ENCODE measurements around the gene OPTC.
"Not testable (repeated sequence)": the region's sequence is repeated elsewhere in the genome, so short reads cannot be mapped to it uniquely, and the experiment has no call there.

Gene OPTC

DNA sequence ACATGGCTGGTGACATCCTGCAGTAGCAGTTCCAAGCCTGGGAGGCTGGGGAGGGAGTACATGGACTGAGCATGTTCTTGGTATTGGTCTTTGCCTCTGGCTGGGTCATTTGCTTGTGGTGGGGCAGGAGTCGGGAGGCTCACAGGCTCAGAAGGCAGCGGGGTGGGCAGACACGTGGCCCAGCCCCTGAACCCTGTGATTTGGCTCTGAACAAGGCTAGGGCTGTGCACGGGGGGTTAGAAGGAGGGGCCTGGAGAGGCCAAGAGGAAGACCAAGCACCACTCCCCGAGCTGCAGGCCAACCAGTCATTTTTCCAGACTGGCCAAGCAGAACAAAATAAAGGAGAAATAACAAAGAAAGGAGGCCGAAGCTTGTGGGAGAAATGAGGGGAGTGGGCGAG is 28.0 kb upstream of the OPTC start:
- peak overlapping the region; percentile 84 for H3K27ac ChIP-seq (ENCODE audit: low read length)
- no peaks in the 10 kb centered on the region for H3K27me3 ChIP-seq (ENCODE audit: low read depth, low read length)
- H3K4me3 ChIP-seq (ENCODE audit: low read depth in 1 of 2, low read length in 2 of 2), result no peak overlapping the region
- H3K9me3 ChIP-seq (ENCODE audit: control insufficient read depth in 1 of 2, low read length in 2 of 2), result no peaks in the 10 kb centered on the region
- peaks cover 8 to 43% of the 10 kb centered on the region in 2 donors for H3K4me1 ChIP-seq (ENCODE audit: control insufficient read depth in 1 of 2, insufficient read depth in 2 of 2, low read length in 2 of 2)
- H3K36me3 ChIP-seq (ENCODE audit: control insufficient read depth in 1 of 2, insufficient read depth in 2 of 2, low read length in 2 of 2), result no peaks in the 10 kb centered on the region

DNA sequence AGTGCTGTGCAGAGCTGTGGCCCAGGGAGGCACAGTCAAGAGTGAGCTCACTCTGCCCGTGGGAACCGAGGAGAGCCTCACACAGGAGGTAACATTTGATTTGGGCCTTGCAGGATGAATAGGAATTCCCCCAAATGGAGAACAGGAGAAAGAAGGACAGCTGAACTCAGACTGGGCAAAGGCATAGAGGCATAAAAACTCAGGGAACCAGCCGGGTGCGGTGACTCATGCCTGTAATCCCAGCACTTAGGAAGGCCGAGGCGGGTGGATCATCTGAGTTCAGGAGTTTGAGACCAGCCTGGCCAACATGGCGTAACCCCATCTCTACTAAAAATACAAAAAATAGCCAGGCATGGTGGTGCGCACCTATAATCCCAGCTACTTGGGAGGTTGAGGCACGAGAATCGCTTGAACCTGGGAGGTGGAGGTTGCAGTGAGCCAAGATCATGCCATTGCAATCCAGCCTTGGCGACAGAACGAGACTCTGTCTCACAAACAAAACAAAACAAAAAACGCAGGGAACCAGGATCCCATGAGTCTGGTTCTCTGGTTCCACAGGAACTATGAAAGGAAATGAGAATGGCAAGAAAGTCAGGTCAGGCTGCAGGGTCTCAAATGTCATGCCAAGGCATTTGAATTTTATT is 26.9 kb upstream of the OPTC start:
- H3K36me3 ChIP-seq (ENCODE audit: control insufficient read depth in 1 of 2, insufficient read depth in 2 of 2, low read length in 2 of 2); H3K9me3 ChIP-seq (ENCODE audit: control insufficient read depth in 1 of 2, low read length in 2 of 2); H3K4me3 ChIP-seq (ENCODE audit: low read depth in 1 of 2, low read length in 2 of 2); H3K27me3 ChIP-seq (ENCODE audit: low read depth, low read length): not testable (repeated sequence)
- Histone ChIP-seq H3K4me1 (ENCODE audit: control insufficient read depth in 1 of 2, insufficient read depth in 2 of 2, low read length in 2 of 2) (peaks cover 8 to 43% of the 10 kb centered on the region in 2 donors), H3K27ac (ENCODE audit: low read length) (peak overlapping the region; percentile 84)

DNA sequence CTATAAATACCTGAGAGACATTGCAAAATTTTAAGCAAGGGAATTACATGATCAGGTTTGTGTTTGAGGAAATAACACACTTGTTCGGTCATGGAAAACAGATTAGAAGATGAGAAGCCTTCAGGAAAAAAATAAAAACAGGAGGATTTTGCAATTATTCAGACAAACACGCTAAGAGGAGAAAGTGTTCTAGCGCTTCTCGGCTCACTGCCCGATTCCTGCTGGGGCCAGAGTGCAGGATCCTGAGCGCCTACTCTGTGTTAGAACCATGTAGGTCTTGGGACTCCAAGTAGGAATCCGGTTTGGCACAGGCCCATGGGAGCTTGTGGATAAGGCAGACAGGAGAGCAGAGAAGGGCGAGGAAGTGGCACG is 26.4 kb upstream of the OPTC start:
- no peak overlapping the region for H3K4me3 ChIP-seq (ENCODE audit: low read depth in 1 of 2, low read length in 2 of 2)
- H3K4me1 ChIP-seq (ENCODE audit: control insufficient read depth in 1 of 2, insufficient read depth in 2 of 2, low read length in 2 of 2), result peaks cover 8 to 43% of the 10 kb centered on the region in 2 donors
- no peaks in the 10 kb centered on the region for H3K36me3 ChIP-seq (ENCODE audit: control insufficient read depth in 1 of 2, insufficient read depth in 2 of 2, low read length in 2 of 2)
- no peak overlapping the region for H3K27ac ChIP-seq (ENCODE audit: low read length)
- H3K27me3 ChIP-seq (ENCODE audit: low read depth, low read length), result no peaks in the 10 kb centered on the region
- H3K9me3 ChIP-seq (ENCODE audit: control insufficient read depth in 1 of 2, low read length in 2 of 2), result no peaks in the 10 kb centered on the region

DNA sequence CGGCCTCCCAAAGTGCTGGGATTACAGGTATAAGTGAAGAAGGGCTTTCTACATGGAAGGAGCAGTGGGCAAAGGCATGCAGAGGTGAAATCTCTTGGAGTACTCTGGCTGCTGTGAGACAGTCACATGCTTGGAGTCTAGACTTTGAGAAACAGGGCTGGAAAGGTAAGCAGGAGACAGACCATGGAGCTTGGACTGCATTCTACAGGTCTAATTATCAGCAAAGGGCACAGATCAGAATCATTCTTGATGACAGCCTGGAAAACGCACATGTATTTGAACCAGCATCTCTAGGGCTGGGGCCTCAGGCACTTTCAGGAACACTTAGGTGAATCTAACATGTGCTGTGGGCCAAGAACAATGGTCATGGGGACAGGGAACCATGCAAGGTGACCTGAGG is 25.6 kb upstream of the OPTC start:
- Histone ChIP-seq H3K4me3 (ENCODE audit: low read depth in 1 of 2, low read length in 2 of 2) (no peak overlapping the region), H3K4me1 (ENCODE audit: control insufficient read depth in 1 of 2, insufficient read depth in 2 of 2, low read length in 2 of 2) (peaks cover 8 to 43% of the 10 kb centered on the region in 2 donors), H3K9me3 (ENCODE audit: control insufficient read depth in 1 of 2, low read length in 2 of 2) (no peaks in the 10 kb centered on the region), H3K27ac (ENCODE audit: low read length) (no peak overlapping the region), H3K36me3 (ENCODE audit: control insufficient read depth in 1 of 2, insufficient read depth in 2 of 2, low read length in 2 of 2) (no peaks in the 10 kb centered on the region), H3K27me3 (ENCODE audit: low read depth, low read length) (no peaks in the 10 kb centered on the region)

DNA sequence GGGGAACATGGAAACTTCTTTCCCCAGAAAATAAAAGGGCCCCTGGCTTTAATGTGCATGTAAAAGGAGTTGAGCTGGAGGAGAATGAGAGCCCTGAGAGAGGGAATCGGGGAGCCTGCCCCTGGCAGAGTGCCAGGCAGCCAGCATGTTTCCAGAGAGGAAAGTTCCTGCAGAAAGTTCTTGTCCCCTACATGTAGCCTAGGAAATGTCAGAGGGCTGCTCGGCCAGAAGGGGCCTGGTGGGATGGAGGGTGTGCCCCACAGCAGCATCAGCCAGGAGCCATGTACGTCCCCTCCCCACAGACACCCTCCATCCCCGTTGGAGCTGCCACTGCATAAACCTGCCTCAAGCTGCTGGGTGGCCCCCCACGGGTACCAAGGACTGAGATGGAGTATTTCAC is 23.7 kb upstream of the OPTC start:
- Histone ChIP-seq H3K27ac (ENCODE audit: low read length) (no peak overlapping the region), H3K36me3 (ENCODE audit: control insufficient read depth in 1 of 2, insufficient read depth in 2 of 2, low read length in 2 of 2) (no peaks in the 10 kb centered on the region), H3K4me3 (ENCODE audit: low read depth in 1 of 2, low read length in 2 of 2) (no peak overlapping the region), H3K4me1 (ENCODE audit: control insufficient read depth in 1 of 2, insufficient read depth in 2 of 2, low read length in 2 of 2) (peaks cover 8 to 30% of the 10 kb centered on the region in 2 donors), H3K27me3 (ENCODE audit: low read depth, low read length) (no peaks in the 10 kb centered on the region), H3K9me3 (ENCODE audit: control insufficient read depth in 1 of 2, low read length in 2 of 2) (no peaks in the 10 kb centered on the region)

DNA sequence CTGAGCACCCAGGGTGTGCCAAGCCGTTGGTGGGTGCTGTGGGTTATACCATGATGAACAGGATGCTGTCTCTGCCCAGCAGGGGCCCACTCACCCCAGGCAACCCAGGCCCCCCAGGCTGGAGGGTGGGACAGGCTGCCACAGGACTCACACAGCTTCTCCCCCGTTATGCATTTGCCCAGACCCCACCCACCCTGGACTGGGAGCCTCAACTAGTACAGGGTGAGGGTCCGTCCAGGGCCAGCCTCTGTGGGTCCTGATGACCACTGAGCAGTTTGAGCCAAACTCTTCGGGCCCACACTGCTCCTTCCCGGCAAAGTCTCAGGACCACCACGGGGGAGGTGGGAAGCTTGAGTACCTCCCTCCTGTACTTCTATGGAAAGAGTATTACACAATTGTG is 22.1 kb upstream of the OPTC start:
- Histone ChIP-seq H3K36me3 (ENCODE audit: control insufficient read depth in 1 of 2, insufficient read depth in 2 of 2, low read length in 2 of 2) (no peaks in the 10 kb centered on the region), H3K4me3 (ENCODE audit: low read depth in 1 of 2, low read length in 2 of 2) (no peak overlapping the region), H3K27me3 (ENCODE audit: low read depth, low read length) (no peaks in the 10 kb centered on the region), H3K9me3 (ENCODE audit: control insufficient read depth in 1 of 2, low read length in 2 of 2) (no peaks in the 10 kb centered on the region), H3K27ac (ENCODE audit: low read length) (no peak overlapping the region), H3K4me1 (ENCODE audit: control insufficient read depth in 1 of 2, insufficient read depth in 2 of 2, low read length in 2 of 2) (peaks cover 0 to 15% of the 10 kb centered on the region in 2 donors)

DNA sequence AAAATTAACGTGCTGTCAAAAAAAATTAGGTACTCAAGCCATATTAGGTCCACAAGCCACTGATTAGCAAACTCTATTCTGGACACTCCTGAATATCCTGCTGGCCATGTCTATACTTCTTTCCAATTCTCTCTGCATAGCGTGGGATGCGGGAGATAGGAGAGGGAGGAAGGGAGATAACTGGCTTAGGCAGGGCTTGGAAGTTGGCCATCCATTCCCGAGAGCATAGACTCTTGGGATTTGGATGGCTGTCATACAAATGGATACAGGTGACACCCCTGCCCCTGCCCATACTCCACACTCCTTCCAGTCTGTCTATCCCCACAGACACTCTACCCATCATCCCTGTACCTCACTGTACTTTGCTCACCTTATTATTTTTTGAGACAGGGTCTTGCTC is 20.7 kb upstream of the OPTC start:
- H3K4me1 ChIP-seq (ENCODE audit: control insufficient read depth in 1 of 2, insufficient read depth in 2 of 2, low read length in 2 of 2), result peaks cover 0 to 24% of the 10 kb centered on the region in 2 donors
- no peaks in the 10 kb centered on the region for H3K27me3 ChIP-seq (ENCODE audit: low read depth, low read length)
- H3K27ac ChIP-seq (ENCODE audit: low read length), result no peak overlapping the region
- no peak overlapping the region for H3K4me3 ChIP-seq (ENCODE audit: low read depth in 1 of 2, low read length in 2 of 2)
- no peaks in the 10 kb centered on the region for H3K9me3 ChIP-seq (ENCODE audit: control insufficient read depth in 1 of 2, low read length in 2 of 2)
- H3K36me3 ChIP-seq (ENCODE audit: control insufficient read depth in 1 of 2, insufficient read depth in 2 of 2, low read length in 2 of 2), result no peaks in the 10 kb centered on the region

DNA sequence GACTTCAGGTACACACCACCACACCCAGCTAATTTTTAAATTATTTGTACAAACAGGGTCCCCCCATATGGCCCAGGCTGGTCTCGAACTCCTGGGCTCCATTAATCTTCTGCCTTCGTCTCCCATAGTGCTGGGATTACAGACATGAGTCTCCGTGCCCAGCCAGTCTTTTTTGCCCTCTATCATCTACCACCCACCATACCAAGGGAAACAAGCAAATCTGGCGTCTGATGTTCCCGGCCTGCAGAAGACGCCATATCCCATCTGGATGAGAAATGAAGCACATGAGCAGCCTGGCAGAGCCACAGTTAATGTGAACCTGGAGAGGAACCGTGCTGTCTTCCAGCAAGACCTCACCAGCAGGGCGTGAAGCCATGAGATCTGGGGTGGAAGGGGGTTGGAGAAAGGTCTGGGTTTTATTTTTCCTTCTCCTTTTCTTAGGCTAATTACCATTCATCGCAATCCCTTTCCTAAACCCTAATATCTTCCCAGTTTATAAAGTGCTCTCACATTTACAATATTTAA is 20.1 kb upstream of the OPTC start:
- no peak overlapping the region for H3K27ac ChIP-seq (ENCODE audit: low read length)
- H3K9me3 ChIP-seq (ENCODE audit: control insufficient read depth in 1 of 2, low read length in 2 of 2), result no peaks in the 10 kb centered on the region

DNA sequence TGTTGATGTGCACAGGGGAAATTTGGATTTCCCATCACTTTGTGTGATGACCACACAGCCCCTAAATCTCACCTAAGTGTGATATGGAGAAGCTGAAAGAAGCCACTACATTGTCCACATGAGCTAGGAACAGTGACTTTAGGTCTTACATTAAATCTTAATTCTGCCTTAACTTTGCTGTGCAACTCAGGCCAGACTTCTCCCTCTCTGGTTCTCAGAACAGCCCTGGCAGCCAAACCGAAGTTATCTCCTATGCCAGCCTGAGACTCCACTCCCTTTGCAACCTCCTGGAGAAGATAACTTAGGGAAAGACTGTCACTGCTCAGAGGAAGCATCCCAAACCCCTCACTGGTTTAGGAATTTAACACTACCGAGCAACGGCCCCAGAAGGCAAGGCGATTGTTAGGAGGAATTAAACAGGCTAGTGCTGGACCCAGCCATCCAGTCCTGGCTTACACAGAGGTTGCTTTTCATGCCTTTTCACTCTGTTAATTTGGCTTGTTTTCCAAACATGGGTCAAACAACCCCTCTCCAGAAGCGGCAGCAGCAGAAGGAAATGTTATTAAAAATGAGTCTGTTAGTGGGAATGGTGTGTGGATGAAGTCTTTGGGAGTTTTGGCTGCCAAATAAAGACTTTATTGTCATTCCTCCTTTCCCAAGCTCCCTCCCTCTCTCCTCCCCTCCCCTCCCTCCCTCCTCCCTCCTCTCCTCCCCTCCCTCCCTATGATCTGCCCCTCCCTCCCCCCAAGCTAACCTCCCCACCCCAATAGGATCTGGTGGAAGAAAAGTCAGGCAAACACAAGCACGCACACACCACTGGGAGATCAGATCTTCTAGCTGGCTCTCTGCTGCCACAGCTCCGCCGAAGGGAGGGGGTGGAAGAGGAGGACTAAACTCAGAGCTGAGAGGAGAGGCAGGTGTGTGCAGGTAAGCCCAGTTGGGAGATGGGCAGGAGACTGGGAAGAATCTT is 18.7 kb upstream of the OPTC start, which contains the start of gene PRELP:
Gene PRELP, plus strand, starts transcription at position 795 of the 970 bp plus-strand sequence. CDS start 7,379 bp downstream, outside the sequence.
- Histone ChIP-seq H3K4me1 (ENCODE audit: control insufficient read depth in 1 of 2, insufficient read depth in 2 of 2, low read length in 2 of 2) (peaks cover 2 to 40% of the 10 kb centered on the region in 2 donors), H3K36me3 (ENCODE audit: control insufficient read depth in 1 of 2, insufficient read depth in 2 of 2, low read length in 2 of 2) (no peaks in the 10 kb centered on the region), H3K27me3 (ENCODE audit: low read depth, low read length) (no peaks in the 10 kb centered on the region), H3K27ac (ENCODE audit: low read length) (peak within 1 kb of the TSS; percentile 60), H3K4me3 (ENCODE audit: low read depth in 1 of 2, low read length in 2 of 2) (peak within 1 kb of the TSS; percentile 42 to 72), H3K9me3 (ENCODE audit: control insufficient read depth in 1 of 2, low read length in 2 of 2) (no peaks in the 10 kb centered on the region)

More for the DNA sequence above, 20.1 kb upstream of the OPTC start:
- no peaks in the 10 kb centered on the region for H3K36me3 ChIP-seq (ENCODE audit: control insufficient read depth in 1 of 2, insufficient read depth in 2 of 2, low read length in 2 of 2)
- H3K4me1 ChIP-seq (ENCODE audit: control insufficient read depth in 1 of 2, insufficient read depth in 2 of 2, low read length in 2 of 2), result peaks cover 0 to 29% of the 10 kb centered on the region in 2 donors
- no peaks in the 10 kb centered on the region for H3K27me3 ChIP-seq (ENCODE audit: low read depth, low read length)
- no peak overlapping the region for H3K4me3 ChIP-seq (ENCODE audit: low read depth in 1 of 2, low read length in 2 of 2)

DNA sequence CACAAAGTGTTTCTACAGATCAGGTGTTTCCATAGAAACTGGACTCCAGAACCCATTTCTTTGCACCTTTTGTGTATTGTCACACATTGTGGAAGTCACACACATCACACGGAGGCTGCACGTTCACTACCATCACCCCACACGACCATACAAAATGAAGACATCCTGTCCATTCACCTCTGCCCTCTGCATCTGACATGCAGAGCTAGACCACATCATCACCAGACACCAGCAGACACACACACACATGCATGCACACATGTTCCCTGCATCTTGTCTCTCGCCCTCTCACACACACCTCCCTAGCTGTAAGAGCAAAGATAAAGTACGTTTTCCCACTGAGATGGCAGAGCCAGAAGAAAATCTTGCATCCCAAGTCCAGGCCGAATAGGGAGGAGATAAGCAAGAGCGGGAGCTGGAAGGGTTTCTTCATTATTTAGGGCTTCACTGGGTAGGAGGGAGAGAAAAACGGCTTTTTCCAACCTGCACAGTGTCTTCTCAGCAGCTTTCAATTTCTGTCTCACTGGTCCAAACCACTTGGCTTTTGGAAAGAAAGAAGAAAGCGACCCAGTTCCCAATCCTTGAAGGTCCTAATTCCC is 17.6 kb upstream of the OPTC start:
- Histone ChIP-seq H3K4me3 (ENCODE audit: low read depth in 1 of 2, low read length in 2 of 2) (peak overlapping the region; percentile 42 to 72), H3K36me3 (ENCODE audit: control insufficient read depth in 1 of 2, insufficient read depth in 2 of 2, low read length in 2 of 2) (no peaks in the 10 kb centered on the region), H3K27ac (ENCODE audit: low read length) (peak overlapping the region; percentile 19), H3K27me3 (ENCODE audit: low read depth, low read length) (no peaks in the 10 kb centered on the region), H3K4me1 (ENCODE audit: control insufficient read depth in 1 of 2, insufficient read depth in 2 of 2, low read length in 2 of 2) (peaks cover 12 to 46% of the 10 kb centered on the region in 2 donors), H3K9me3 (ENCODE audit: control insufficient read depth in 1 of 2, low read length in 2 of 2) (no peaks in the 10 kb centered on the region)

DNA sequence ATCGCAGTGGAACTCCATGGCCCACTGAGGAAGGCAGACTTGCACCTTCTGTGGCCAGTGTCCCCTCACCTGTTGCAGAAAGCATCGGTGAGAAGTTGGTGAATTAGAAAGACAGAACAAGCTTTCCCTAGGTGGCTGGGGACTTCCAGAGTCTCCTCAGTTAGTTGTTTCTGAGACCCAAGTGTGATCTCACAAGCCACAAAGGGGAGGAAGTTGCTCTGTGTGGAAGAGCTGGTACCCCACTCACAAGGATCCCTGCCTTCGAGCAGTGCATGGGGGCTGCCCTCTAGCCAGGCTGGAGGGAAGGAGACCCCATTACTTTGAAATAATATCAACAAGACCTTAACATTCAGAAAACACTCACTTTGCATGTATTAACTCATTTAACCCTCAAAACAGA is 16.2 kb upstream of the OPTC start:
- Histone ChIP-seq H3K27me3 (ENCODE audit: low read depth, low read length) (no peaks in the 10 kb centered on the region), H3K9me3 (ENCODE audit: control insufficient read depth in 1 of 2, low read length in 2 of 2) (no peaks in the 10 kb centered on the region), H3K4me1 (ENCODE audit: control insufficient read depth in 1 of 2, insufficient read depth in 2 of 2, low read length in 2 of 2) (peaks cover 14 to 54% of the 10 kb centered on the region in 2 donors), H3K4me3 (ENCODE audit: low read depth in 1 of 2, low read length in 2 of 2) (peak overlapping the region; percentile 42 to 72), H3K27ac (ENCODE audit: low read length) (peak overlapping the region; percentile 19), H3K36me3 (ENCODE audit: control insufficient read depth in 1 of 2, insufficient read depth in 2 of 2, low read length in 2 of 2) (no peaks in the 10 kb centered on the region)

Data from muscle layer of duodenum (tissue), 2 donors.